HG02798 (cell line): ENCODE measurements around the gene CRYL1.

Experiments used
- ATAC-seq: cut with Tn5 transposase; IDR thresholded peaks from one replicate; pipeline ENCODE4 v1.9.1; 2021; ENCODE audit warnings: mild to moderate bottlenecking; ENCODE audit not compliant: unreplicated experiment, poor library complexity

CRYL1 gene

DNA sequence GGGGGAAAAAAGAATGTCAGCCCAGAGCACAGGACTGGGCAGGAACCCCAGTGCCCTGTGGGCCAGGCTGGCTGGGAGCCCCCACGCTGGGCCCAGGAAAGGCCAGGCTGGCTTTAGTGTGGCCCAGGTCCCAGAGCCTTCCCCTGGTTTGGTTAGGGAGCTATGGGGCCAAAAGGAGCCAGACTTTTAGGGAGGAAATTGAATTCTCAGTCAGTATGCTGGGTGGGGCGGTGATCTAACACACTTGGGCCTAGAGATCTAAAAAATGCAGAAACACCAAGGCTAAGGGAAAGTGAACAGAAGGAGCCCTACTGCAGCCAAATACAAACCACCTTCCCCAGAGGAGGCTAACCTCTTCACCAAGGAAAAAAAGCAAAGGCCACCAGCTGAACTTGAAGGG lies 137.5 kb downstream of the CRYL1 start:
- no peak for ATAC-seq

DNA sequence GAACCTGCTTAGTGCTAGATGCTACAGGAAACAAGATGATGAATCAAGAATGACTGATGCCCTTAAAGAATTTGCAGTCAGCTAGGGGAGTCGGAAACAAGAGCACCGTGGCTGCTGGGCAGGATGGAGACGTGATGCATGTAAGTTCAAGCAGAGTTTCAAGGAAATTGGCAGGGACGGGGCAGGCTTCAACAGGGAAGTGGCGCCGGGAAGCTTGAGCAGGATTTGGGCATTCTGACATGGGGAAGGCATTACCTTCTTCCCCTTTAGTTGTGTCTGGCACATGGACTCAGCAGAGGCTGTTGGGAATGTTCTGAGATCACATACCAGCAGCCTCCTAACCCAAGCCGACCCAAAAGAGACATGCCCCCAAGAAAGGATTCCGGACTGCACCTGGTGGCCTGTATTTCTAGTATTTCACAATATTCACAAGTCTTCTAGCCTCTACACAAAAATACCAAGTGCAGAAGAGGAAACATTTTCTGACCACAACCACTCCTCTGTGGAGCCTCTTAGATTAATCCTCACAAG lies 138.2 kb downstream of the CRYL1 start:
- no peak for ATAC-seq

DNA sequence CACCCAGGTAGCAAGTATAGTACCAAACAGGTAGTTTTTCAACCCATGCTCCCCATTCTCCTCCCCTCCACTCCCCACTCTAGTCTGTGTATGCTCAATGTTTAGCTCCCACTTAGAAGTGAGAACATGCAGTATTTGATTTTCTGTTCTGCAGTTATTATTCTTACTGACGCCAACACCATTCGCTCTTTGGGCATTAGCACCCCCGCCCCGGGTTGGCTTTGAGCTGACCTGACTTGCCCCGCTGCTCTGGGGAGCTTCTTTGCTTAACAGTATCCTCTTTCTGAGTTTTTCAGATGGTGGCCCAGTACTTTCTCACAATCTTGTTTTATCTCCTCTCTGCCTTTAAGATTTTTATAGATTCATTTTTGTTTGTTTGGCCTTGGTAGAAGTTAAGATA lies 138.7 kb downstream of the CRYL1 start:
- no peak for ATAC-seq

DNA sequence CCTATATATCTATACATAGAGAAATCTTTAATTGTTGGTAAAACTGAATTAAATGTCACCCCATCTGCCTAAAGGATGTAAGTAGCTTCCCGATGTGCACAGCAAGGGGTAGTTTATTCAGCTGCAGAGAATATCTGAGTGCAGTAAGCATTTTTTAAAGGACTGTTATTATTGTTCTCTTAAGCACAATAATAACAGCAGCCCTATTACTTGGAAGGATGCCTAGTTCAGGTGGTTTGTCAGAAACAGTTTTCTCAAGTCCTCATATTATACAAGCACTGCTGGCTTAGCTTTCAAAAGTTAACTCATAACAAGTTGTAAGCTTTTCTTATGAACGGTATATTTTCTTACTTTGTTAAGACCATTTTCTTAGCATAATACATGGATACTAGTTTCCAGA lies 142.6 kb downstream of the CRYL1 start:
- no peak for ATAC-seq

DNA sequence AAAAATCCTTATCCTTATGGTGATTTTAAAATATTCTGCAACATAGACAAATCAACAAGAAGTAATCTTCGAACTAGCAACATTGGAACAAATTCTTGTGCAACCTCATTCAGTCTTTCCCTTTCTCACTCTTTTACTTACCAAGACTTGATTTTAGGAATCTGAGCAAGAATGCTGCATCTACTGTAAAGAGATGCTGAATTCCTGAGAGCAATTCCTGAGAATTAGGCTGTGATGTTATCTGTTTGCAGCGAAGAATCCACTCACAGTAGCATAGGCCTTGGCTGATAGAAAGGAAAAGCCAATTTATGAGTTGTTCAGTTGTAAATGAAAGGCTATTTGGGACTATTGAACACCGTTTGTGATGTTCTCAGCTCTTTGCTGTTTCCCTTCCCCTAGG lies 144.3 kb downstream of the CRYL1 start:
- no peak for ATAC-seq

DNA sequence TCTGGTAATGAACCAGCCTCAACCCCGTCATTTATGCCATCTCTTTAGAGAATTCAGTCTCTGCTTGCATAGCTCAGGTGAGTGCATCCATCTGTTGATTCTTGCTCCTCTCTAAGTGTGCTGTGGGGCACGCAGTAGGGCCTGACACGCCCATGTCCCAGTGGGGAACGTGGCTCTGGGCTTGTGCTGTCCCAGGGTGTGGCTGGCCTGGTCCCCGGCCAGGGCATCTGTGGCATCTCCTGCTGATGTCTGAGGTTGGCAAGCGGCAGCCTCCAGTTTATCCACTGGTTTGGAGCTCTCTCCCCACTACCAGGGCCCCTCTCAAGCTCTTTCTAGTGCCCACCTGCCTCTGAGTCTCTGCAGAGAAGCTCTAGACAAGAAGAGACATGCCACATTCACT lies 146.9 kb downstream of the CRYL1 start:
- no peak for ATAC-seq

DNA sequence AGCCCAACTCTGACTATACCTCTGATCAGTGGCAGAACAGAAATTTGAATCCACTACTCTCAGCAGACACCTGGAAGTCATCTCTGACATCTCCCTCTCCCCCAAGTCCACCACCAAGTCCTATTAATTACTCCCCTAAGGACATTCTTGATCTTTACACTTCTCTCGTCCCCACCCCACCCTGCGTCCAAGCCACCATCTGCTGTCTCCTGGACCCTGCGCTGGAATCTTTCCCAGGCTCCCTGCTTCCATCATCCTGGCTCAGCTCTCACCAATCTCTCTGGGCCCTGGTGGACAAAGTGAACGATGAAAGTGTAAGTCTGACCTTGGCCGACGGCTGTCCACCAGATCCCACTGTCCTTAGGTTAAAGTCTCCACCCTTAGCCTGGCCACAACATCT lies 147.9 kb downstream of the CRYL1 start:
- ATAC-seq: no peak

DNA sequence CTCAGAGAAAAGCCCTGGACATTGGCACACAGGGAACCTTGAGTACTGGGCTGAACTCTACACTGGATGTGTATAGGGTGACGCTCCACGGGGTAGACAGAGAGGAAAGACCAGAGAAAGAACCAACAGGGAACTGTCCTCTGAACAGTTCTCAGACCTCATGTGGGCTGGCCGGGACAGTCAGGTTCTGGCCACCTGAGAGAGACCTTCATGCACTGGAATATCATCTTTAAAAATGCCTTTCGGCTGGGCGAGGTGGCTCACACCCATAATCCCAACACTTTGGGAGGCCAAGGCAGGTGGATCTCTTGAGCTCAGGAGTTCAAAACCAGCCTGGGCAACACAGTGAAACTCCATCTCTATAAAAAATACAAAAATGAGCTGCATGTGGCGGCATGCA lies 149.8 kb downstream of the CRYL1 start:
- ATAC-seq: no peak

DNA sequence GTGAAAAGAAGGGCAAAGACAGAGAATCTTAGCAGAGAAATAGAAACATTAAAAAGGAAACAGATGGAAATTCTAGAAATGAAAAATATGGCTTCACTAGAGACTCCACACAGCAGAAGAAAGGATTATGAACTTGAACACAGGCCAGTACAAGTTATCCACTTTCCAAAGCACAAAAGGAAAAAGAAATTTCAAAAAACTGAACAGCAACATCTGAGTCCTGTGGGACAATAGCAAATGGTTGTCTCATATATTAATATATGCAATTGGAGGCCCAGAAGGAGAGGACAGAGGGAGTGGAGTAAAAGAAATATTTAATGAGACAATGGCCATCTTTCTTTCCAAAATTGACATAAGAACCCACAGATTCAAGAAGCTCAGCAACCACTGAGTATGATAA lies 151.8 kb downstream of the CRYL1 start:
- no peak for ATAC-seq

DNA sequence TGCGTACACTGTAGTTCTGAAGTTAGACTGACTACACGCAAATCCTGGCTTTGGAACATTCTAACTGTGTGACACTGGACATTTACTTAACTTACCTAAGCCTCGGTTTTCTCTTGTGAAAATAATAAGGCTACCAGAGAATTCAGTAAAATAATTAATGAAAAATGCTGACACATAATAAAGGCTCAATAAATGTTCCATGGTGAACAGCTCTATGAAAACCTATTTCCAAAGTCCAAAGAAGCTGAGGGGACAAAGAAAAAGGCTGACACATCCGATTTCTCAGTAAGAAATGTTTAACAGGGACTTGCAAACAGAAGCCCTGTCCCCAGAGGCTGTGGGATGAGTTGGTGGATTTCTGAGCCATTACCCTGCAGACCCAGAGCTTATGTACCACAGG lies 153.8 kb downstream of the CRYL1 start:
- no peak for ATAC-seq

DNA sequence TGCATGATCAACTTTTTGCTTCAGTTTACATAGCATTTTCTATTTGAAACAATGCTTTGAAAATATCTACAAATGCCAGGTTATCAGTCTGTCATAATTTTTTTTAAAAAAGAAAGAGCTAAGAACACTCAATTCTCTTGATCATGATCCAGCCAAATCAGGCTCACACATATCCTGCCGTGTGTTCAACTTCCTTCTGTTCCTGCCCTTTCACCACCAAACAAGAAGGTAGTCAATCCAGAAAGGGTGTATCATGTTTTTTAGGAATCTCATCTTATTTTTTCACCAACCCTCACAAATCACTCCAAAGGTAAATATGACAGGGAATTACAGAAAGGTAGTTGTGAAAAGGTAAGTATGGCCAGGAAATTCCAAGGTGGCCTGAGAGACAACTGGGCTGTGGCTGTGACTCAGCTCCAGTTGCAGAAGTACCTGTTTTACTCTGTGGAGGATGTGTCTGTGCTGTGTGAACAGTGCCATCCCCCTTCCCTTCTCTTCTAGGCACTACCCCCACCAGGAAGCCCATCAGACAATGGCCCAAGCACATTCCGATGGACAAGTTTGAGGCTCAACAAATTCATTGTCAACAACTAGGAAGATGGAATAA lies 154.7 kb downstream of the CRYL1 start:
- ATAC-seq: no peak

DNA sequence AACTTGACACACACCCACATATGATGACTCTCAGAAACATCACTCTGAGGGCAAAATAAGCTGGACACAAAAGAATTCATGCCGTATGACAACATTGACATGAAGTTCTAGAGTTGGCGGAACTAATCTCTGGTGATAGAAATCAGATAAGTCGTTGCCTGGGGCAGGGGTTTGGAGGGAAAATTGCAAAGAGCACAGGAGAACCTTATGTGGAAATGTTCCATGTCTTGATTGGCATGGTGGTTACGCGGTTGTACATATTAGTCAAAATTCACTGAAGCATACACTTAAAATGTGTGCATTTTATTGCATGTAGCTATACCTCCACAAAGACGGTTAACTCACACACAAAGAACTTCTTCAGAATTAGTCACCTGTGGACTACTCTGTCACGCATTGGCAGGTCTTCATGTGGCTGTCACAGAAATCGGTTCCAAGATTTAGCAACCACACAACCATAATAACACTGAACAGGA lies 155.7 kb downstream of the CRYL1 start:
- ATAC-seq: no peak

DNA sequence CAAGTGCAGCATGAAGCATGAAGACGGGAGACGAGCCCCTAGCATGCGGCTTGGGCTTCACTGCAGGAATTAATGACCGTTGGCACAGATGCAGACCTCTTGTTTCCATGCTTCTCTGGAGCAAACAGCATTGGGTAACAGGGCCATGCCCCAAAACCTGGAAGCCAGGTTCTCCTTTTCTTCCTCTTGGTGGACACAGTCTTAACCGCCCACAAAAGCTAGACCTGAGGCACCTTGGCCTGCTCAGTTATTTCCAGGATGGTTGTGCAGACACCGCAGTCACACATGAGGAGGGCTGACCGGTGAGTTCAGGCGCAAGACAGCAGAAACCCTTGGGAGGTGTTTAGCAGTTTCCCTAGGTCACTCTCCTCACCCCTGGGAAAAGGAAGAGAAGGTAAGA lies 159.6 kb downstream of the CRYL1 start:
- ATAC-seq: no peak

DNA sequence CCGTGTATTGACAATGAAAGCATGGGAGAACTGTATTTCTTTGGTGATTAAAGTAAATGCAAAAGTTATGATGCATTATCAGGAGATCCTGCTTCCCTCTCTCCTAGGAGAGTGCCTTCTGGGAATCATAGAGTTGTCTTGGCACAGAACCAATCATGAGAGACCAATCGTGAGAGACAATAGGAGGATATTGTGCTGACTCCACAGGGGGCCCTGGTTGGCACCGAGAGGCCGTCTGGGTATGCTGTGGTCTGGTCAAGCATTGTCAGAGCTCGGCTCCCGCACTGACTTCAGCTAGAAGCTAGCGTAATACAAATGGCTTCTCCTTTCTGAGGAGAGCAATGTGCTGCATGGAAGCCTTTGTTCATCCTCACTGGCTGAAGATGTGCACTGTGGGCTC lies 162.1 kb downstream of the CRYL1 start:
- ATAC-seq: no peak

DNA sequence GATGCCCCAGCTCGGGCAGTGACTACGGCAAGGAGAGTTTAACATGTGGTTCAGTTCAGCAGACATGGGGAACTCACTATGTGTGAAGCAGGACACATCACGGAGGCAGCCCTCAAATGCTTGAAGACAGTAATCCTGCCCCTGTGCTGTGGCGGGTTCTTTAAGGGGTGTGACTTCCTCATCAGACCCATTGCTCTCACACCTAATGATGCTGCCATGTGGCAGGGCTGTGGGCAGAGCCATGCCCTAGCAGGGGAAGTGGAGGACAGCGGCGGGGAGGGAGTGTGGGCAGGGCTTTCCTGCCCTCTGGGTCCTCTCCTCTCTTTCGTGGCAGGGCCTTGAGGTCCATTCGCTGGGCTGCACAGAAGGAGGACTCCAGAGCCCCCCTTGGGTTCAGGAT lies 162.5 kb downstream of the CRYL1 start:
- ATAC-seq: no peak

DNA sequence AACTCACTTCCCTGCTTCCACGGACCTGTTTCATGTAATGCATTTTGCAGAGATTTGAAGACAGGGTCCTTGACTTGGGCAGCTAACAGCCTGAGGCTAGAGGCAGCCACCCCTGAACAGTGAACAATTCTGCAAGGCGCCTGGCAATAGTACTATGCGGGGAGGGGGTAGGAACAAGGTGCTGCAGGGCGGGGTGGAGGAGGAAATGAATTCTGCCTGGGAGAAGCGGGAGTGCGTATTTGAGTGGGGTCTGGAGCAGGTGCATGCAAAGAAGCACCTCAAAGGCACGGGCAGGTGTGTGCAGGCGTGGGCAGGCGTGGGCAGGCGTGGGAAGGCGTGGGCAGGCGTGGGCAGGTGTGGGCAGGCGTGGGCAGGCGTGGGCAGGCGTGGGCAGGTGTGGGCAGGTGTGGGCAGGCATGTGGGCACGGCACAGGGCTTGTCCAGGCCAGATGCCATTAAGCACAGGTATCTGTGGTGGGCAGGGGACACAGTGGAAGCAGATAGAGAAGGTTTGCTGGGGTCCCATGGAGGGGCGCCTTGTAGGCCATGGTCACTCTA lies 163.1 kb downstream of the CRYL1 start:
- no peak for ATAC-seq

DNA sequence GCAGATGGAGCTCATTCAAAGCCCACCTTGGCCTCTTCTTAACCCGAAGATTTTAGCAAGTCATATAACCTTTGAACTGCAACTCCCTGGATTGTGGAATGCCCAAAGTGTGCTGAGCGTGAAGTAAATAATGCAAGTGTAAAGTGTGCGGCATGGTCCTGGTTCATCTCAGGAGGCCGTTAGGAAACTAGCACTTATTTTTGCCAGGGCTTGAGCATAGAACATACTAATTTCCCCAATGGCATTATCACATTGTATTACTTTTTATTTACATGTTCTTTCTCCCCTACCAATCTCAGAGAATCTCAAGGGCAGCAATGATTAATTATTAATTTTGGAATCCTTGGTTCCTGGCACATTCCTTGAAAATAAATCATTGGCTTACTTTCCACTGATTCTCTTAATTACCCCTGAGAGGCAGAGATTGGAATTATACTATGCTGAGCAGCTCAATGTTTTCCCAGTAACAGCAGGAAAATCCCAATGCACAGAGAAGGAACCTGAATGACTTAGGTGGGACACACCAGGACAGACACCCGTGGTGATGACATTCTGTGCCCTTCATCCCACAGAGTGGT lies 164.7 kb downstream of the CRYL1 start:
- ATAC-seq: no peak

DNA sequence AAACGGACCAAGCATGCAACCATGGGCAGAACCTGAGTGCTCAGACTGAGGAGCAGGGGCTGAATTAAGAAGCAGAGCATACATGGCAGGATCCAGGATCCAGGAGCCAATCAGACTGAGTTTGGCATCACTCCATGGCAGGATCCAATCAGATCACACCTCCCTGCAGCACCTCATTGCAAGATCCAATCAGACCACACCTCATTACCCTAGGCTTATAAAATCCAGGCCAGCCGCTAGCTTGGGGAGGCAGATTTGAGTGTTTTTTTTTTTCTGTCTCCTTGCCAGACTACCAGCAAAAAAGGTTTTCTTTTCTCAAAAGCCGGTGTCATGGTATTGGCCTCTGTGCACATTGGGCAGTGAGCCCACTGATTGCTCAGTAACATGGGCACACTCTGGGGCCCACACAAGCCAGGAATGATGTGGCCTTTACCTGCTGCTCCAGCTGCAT lies 165.6 kb downstream of the CRYL1 start:
- no peak for ATAC-seq

DNA sequence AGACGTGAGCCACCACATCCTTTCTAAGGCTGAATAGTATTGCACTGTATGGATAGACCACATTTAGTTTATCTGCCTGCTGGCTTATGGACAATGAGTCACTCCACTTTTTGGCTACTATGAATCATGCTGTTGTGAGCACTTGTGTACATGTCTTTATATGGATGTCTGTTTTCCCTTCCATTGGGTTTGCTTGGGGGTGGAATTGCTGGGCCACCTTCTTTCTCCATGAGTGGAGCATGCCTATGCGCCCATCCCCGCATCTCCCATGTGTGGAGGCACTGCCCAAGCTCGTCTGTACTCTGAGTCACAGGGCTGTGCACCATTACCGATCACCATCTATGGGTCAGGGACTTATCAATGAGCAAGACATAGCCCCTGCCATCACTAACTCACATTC lies 166.3 kb downstream of the CRYL1 start:
- no peak for ATAC-seq

DNA sequence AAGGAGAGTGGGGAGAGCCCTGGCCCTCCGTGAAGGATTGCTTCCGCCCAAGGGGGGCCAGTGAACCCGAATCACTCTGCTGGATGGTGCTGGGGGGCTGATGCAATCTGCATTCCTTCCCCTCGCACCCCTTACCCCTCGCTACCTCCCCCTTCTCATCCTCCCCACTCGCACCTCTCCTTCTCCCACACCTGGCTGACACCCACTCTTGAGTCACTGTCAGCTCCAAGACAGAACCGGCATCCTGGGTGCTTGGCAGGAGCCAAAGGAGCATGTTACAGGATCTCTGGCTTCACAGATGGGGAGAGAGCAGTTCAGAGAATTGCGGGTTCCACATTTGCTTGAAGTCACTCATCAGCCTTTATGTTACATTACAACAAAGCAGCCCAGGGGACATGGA lies 167.6 kb downstream of the CRYL1 start:
- ATAC-seq: no peak

DNA sequence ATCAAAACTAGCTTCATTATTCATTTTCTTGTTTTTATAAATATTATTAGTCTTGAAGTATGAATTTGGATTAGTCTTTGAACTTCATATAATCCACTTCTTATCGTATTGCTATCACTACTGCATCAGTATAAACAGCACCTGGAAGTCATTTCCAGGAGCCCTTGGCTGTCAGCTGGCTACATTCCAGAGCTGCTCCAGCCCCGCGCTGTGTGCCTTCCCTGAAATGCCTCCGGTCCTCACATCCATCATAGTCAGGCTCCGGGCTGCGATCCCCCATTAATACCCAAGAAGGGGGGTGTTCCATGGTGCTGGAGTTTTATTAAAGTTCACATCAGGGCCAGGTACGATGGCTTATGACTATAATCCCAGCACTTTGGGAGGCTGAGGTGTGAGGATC lies 169.2 kb downstream of the CRYL1 start:
- ATAC-seq: no peak

DNA sequence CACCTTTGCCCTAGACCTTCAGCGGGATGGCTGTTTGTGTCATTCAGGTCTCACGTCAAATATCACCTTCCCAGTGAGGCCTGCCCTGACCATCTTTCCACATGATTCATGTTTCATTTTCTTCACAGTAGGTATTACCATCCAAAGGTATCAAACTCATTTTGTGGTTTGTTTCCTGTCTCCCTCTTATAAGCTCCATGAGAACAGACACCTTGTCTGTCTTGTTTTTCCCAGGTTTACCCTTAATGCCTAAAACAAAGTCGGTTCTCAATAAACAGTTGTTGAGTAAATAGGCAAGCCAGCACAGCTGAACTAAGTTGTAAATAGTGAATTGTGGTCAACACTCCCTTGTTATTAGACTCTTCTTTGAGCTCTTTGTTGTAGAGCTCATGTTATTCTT lies 170.9 kb downstream of the CRYL1 start:
- no peak for ATAC-seq
